HG03280 (cell line): Measurements from ENCODE around the gene SLC24A3.

ENCODE experiments used
- ATAC-seq: cut with Tn5 transposase; IDR thresholded peaks from one replicate; pipeline ENCODE4 v1.9.1; 2021; ENCODE audit warnings: mild to moderate bottlenecking, moderate library complexity; ENCODE audit not compliant: unreplicated experiment

The SLC24A3 gene

GRCh38 chr20:19300395-19300794 lies 88.0 kb downstream of the SLC24A3 start:
- no peak for ATAC-seq

- ATAC-seq: no peak
Measured at GRCh38 chr20:19301142-19301541, 88.7 kb downstream of the SLC24A3 start.

- ATAC-seq: no peak
Measured at GRCh38 chr20:19301843-19302242, 89.4 kb downstream of the SLC24A3 start.

GRCh38 chr20:19302714-19303113 lies 90.3 kb downstream of the SLC24A3 start:
- no peak for ATAC-seq

GRCh38 chr20:19304389-19304788 lies 91.9 kb downstream of the SLC24A3 start:
- no peak for ATAC-seq

- ATAC-seq: no peak
Measured at GRCh38 chr20:19304886-19305415, 92.5 kb downstream of the SLC24A3 start.

GRCh38 chr20:19308146-19308545 lies 95.7 kb downstream of the SLC24A3 start:
- no peak for ATAC-seq

GRCh38 chr20:19310541-19310940 lies 98.1 kb downstream of the SLC24A3 start:
- no peak for ATAC-seq

- no peak for ATAC-seq
Measured at GRCh38 chr20:19313342-19314069, 101.1 kb downstream of the SLC24A3 start.

- ATAC-seq: no peak
Measured at GRCh38 chr20:19314621-19315020, 102.2 kb downstream of the SLC24A3 start.

GRCh38 chr20:19317237-19318069 lies 105.0 kb downstream of the SLC24A3 start:
- no peak for ATAC-seq

- no peak for ATAC-seq
Measured at GRCh38 chr20:19318610-19319009, 106.2 kb downstream of the SLC24A3 start.

- no peak for ATAC-seq
Measured at GRCh38 chr20:19320005-19320404, 107.6 kb downstream of the SLC24A3 start.

GRCh38 chr20:19321176-19321575 lies 108.7 kb downstream of the SLC24A3 start:
- ATAC-seq: no peak

- ATAC-seq: no peak
Measured at GRCh38 chr20:19322061-19322985, 109.9 kb downstream of the SLC24A3 start.

- ATAC-seq: no peak
Measured at GRCh38 chr20:19327401-19327800, 115.0 kb downstream of the SLC24A3 start.

- no peak for ATAC-seq
Measured at GRCh38 chr20:19328676-19329075, 116.2 kb downstream of the SLC24A3 start.

GRCh38 chr20:19330038-19330437 lies 117.6 kb downstream of the SLC24A3 start:
- ATAC-seq: no peak

GRCh38 chr20:19330731-19331130 lies 118.3 kb downstream of the SLC24A3 start:
- ATAC-seq: no peak

- no peak for ATAC-seq
Measured at GRCh38 chr20:19333563-19333962, 121.1 kb downstream of the SLC24A3 start.

GRCh38 chr20:19335341-19335740 lies 122.9 kb downstream of the SLC24A3 start:
- no peak for ATAC-seq
